HCT116 (cell line): ENCODE measurements around the gene KRTAP29-1. TPM values are rescaled to one million over a fixed set of nuclear protein-coding genes. Genes with fewer than 3 reads are reported as not detected.

Experiments
- ATAC-seq: fragments of 200-7000 bp; cut with Tn5 transposase; 2 replicates; pipeline ENCODE4 v1.9.1; 2020; ENCODE audit warnings: mild to moderate bottlenecking, moderate library complexity
- BruUV-seq: library from RNA; stranded (reverse); fragments of 400-500 nt; replicated peaks from 2 replicates; lab custom pipeline; 2021; lab: Mats Ljungman, UMichigan
- CTCF ChIA-PET: fragments of 300-600 bp; sonication (Branson Sonifier 250); formaldehyde crosslinking; loops from one replicate; lab custom pipeline; 2021; ENCODE audit warnings: antibody characterized with exemption; lab: Charles Lee
- POLR2A ChIA-PET: fragments of 300-600, 350-600 bp; sonication (Branson Sonifier 250); formaldehyde crosslinking; loops from one replicate; lab custom pipeline; 2021; ENCODE audit warnings: antibody characterized with exemption; lab: Charles Lee
- RAD21 ChIA-PET, 2 experiments: fragments of 300-600 bp; sonication (Branson Sonifier 250); formaldehyde crosslinking; loops; one replicate each; lab custom pipeline; 2023; ENCODE audit warnings: low total read pairs in 2 of 2; ENCODE audit not compliant: uncharacterized antibody in 2 of 2, unreplicated experiment in 2 of 2, low non-redundant PET in 1 of 2; lab: Charles Lee
- DNase-seq: peaks from one replicate; pipeline ENCODE4 v3.0.0-alpha.2; 2010; ENCODE audit warnings: low read depth, low spot score
- H2AFZ ChIP-seq: fragments of 200-600 bp; shearing (Covaris generic), sonication (generic); 2 replicates; pipeline ENCODE4 v1.6.1; 2017; ENCODE audit warnings: low read depth, mixed run types, mixed read lengths, antibody characterized with exemption, low read length; ENCODE audit not compliant: poor library complexity, severe bottlenecking
- H3K27ac ChIP-seq: 2 replicates; pipeline ENCODE4 v1.5.1; 2012; ENCODE audit warnings: low read depth, low read length
- H3K27me3 ChIP-seq: fragments of 200-600 bp; sonication (generic); 2 replicates; pipeline ENCODE4 v1.6.1; 2016; ENCODE audit warnings: mixed run types, low read length, mixed read lengths; ENCODE audit not compliant: insufficient read depth
- H3K36me3 ChIP-seq, 2 experiments: fragments of 200-500 bp in 1 of 2; fragments of 200-600 bp in 1 of 2; sonication (Bioruptor generic) in 1 of 2; sonication (generic) in 1 of 2; 2 replicates each; pipeline versions ENCODE4 v1.5.1 to v1.6.1; 2014 to 2016; ENCODE audit warnings: low read length in 2 of 2, inconsistent platforms in 1 of 2, mixed read lengths in 1 of 2, mixed run types in 1 of 2; ENCODE audit not compliant: insufficient read depth in 2 of 2, control insufficient read depth in 1 of 2
- H3K4me1 ChIP-seq, 2 experiments: fragments of 200-600 bp in 1 of 2; sonication (generic) in 1 of 2; 2 replicates each; pipeline versions ENCODE4 v1.5.1 to v1.6.1; 2012 to 2017; ENCODE audit warnings: low read length in 2 of 2, inconsistent platforms in 1 of 2, mild to moderate bottlenecking in 1 of 2, mixed read lengths in 1 of 2, mixed run types in 1 of 2, moderate library complexity in 1 of 2; ENCODE audit not compliant: insufficient read depth in 2 of 2, control insufficient read depth in 1 of 2
- H3K4me2 ChIP-seq: fragments of 200-600 bp; sonication (generic); 2 replicates; pipeline ENCODE4 v1.6.1; 2017; ENCODE audit warnings: mixed run types, low read length, mixed read lengths
- H3K4me3 ChIP-seq, 2 experiments: fragments of 200-600 bp in 1 of 2; sonication (generic) in 1 of 2; replicated peaks in 1 of 2; 2 replicates each; pipeline ENCODE4 v1.5.1; 2011 to 2016; ENCODE audit warnings: low read length in 2 of 2, control low read depth in 1 of 2, low read depth in 1 of 2, mild to moderate bottlenecking in 1 of 2, mixed read lengths in 1 of 2, mixed run types in 1 of 2
- H3K79me2 ChIP-seq: fragments of 200-600 bp; sonication (generic); 2 replicates; pipeline ENCODE4 v1.6.1; 2017; ENCODE audit warnings: mild to moderate bottlenecking, mixed run types, low read length, moderate library complexity, mixed read lengths; ENCODE audit not compliant: insufficient read depth
- H3K9ac ChIP-seq: fragments of 200-600 bp; sonication (generic); 2 replicates; pipeline ENCODE4 v1.6.1; 2016; ENCODE audit warnings: low read length, mixed read lengths
- H3K9me2 ChIP-seq: fragments of 200-600 bp; sonication (generic), shearing (Covaris generic); 2 replicates; pipeline ENCODE4 v1.6.1; 2017; ENCODE audit warnings: mixed run types, mild to moderate bottlenecking, moderate library complexity; ENCODE audit not compliant: insufficient read depth
- H3K9me3 ChIP-seq, 2 experiments: fragments of 200-500 bp in 1 of 2; fragments of 200-600 bp in 1 of 2; sonication (Bioruptor generic) in 1 of 2; sonication (generic) in 1 of 2; 2 replicates each; pipeline ENCODE4 v1.6.1; 2014 to 2017; ENCODE audit warnings: low read length in 2 of 2, mixed read lengths in 2 of 2, inconsistent platforms in 1 of 2, low read depth in 1 of 2, mild to moderate bottlenecking in 1 of 2, mixed run types in 1 of 2, moderate library complexity in 1 of 2; ENCODE audit not compliant: control insufficient read depth in 1 of 2, insufficient read depth in 1 of 2
- H4K20me1 ChIP-seq: fragments of 200-600 bp; sonication (generic), shearing (Covaris generic); 2 replicates; pipeline ENCODE4 v1.6.1; 2017; ENCODE audit warnings: mixed run types, mild to moderate bottlenecking, moderate library complexity; ENCODE audit not compliant: insufficient read depth
- ATF3 ChIP-seq: IDR thresholded peaks from 2 replicates; pipeline ENCODE4 v1.6.1; 2012
- CBX3 ChIP-seq: IDR thresholded peaks from 2 replicates; pipeline ENCODE4 v1.6.1; 2012; ENCODE audit warnings: low read depth
- CEBPB ChIP-seq: IDR thresholded peaks from 2 replicates; pipeline ENCODE4 v1.6.1; 2012; ENCODE audit warnings: low read depth
- CTCF ChIP-seq, 3 experiments: fragments of 200-600 bp in 1 of 3; sonication (generic) in 1 of 3; IDR thresholded peaks in 2 of 3; conservative IDR thresholded peaks in 1 of 3; 2 replicates each; pipeline ENCODE4 v1.5.1; 2012 to 2017; ENCODE audit warnings: low read depth in 2 of 3, low read length in 2 of 3, antibody characterized with exemption in 1 of 3, borderline replicate concordance in 1 of 3, control low read depth in 1 of 3, mild to moderate bottlenecking in 1 of 3, mixed read lengths in 1 of 3, mixed run types in 1 of 3, moderate library complexity in 1 of 3; ENCODE audit not compliant: insufficient read depth in 1 of 3
- EGR1 ChIP-seq: IDR thresholded peaks from 2 replicates; pipeline ENCODE4 v1.6.1; 2012; ENCODE audit warnings: low read depth
- ELF1 ChIP-seq: IDR thresholded peaks from 2 replicates; pipeline ENCODE4 v1.6.1; 2012; ENCODE audit warnings: low read depth, borderline replicate concordance
- EZH2phosphoT487 ChIP-seq: fragments of 200-600 bp; IDR thresholded peaks from 2 replicates; pipeline ENCODE4 v1.6.1; 2018; ENCODE audit warnings: antibody characterized with exemption, borderline replicate concordance
- FOSL1 ChIP-seq: IDR thresholded peaks from 2 replicates; pipeline ENCODE4 v1.6.1; 2012; ENCODE audit warnings: low read depth
- MAX ChIP-seq: IDR thresholded peaks from 2 replicates; pipeline ENCODE4 v1.6.1; 2012
- POLR2A ChIP-seq: IDR thresholded peaks from 2 replicates; pipeline ENCODE4 v1.7.0; 2011; ENCODE audit warnings: borderline replicate concordance; ENCODE audit not compliant: insufficient read depth, insufficient read length; ENCODE audit errors: extremely low read depth
- POLR2AphosphoS5 ChIP-seq: IDR thresholded peaks from 2 replicates; pipeline ENCODE4 v1.6.1; 2011; ENCODE audit warnings: mild to moderate bottlenecking, low read depth, low read length, moderate library complexity
- RAD21 ChIP-seq: IDR thresholded peaks from 2 replicates; pipeline ENCODE4 v1.6.1; 2012; ENCODE audit warnings: low read depth, mild to moderate bottlenecking
- REST ChIP-seq: IDR thresholded peaks from 2 replicates; pipeline ENCODE4 v1.6.1; 2012; ENCODE audit warnings: low read depth
- SP1 ChIP-seq: IDR thresholded peaks from 2 replicates; pipeline ENCODE4 v1.6.1; 2012; ENCODE audit warnings: low read depth
- TCF7L2 ChIP-seq: IDR thresholded peaks from 2 replicates; pipeline ENCODE4 v1.7.0; 2011; ENCODE audit warnings: borderline replicate concordance, inconsistent platforms; ENCODE audit not compliant: insufficient read depth, insufficient read length; ENCODE audit errors: extremely low read depth
- ZBTB33 ChIP-seq: IDR thresholded peaks from 2 replicates; pipeline ENCODE4 v1.6.1; 2011; ENCODE audit warnings: mild to moderate bottlenecking, low read length, moderate library complexity; ENCODE audit not compliant: insufficient replicate concordance; ENCODE audit errors: extremely low read depth
- ZFX ChIP-seq: fragments of 450-650 bp; IDR thresholded peaks from 2 replicates; pipeline ENCODE4 v1.6.1; 2017
- ZNF274 ChIP-seq: fragments of 200-500 bp; sonication (Bioruptor generic); IDR thresholded peaks from 2 replicates; pipeline ENCODE4 v1.6.1; 2014; ENCODE audit warnings: mild to moderate bottlenecking, low read depth, low read length, inconsistent platforms
- intact Hi-C: fragments of 100-400 bp; cut with micrococcal nuclease; formaldehyde crosslinking; loops from 2 replicates; pipeline ENCODE4 v1.10.0; 2022
- total RNA-seq: library from RNA; stranded (reverse); gene quantifications from one replicate; pipeline ENCODE4 v1.2.1, GENCODE V29; 2021; ENCODE audit not compliant: unreplicated experiment

The KRTAP29-1 gene
- total RNA-seq, 1 experiment from 2014 or later: 0.22 TPM

- CTCF ChIA-PET: no interaction called here
These were observed 30.8 kb downstream of the KRTAP29-1 start for GRCh38 chr17:41271858-41272257.

More at GRCh38 chr17:41271858-41272257, 30.8 kb downstream of the KRTAP29-1 start:
- BruUV-seq: no TSS peak
- no peak overlapping the region for H2AFZ ChIP-seq
- H3K36me3 ChIP-seq: no peaks in the 10 kb centered on the region
- no peak overlapping the region for H3K4me3 ChIP-seq
- no peaks in the 10 kb centered on the region for H3K9me3 ChIP-seq
- TF ChIP-seq TCF7L2 (no peak), POLR2AphosphoS5 (no peak), ZBTB33 (no peak), ZNF274 (no peak), SP1 (no peak), REST (no peak), ZFX (no peak), EGR1 (no peak), FOSL1 (no peak), MAX (no peak), CTCF (IDR thresholded peaks at IDR 0.05 in 2 of 3, conservative IDR thresholded peaks at IDR 0.05 in 1 of 3; ENCODE audit: borderline replicate concordance in 1 of 3, insufficient read depth in 1 of 3, low read depth in 2 of 3, low read length in 2 of 3) (no peak), CBX3 (no peak), EZH2phosphoT487 (no peak), RAD21 (no peak), ATF3 (no peak), ELF1 (no peak), POLR2A (no peak), CEBPB (no peak)
- no peaks in the 10 kb centered on the region for H3K9me2 ChIP-seq
- no peak overlapping the region for H3K4me2 ChIP-seq
- H4K20me1 ChIP-seq: no peaks in the 10 kb centered on the region
- no peak overlapping the region for H3K27ac ChIP-seq
- ChIA-PET POLR2A (no interaction called here), RAD21 (no interaction called here)
- H3K27me3 ChIP-seq: no peaks in the 10 kb centered on the region
- intact Hi-C loops: no loop called here
- no peaks in the 10 kb centered on the region for H3K79me2 ChIP-seq
- no peaks in the 10 kb centered on the region for H3K4me1 ChIP-seq
- no peak overlapping the region for H3K9ac ChIP-seq
- ATAC-seq (no peak), DNase-seq (no peak)
